Epithelial cell of esophagus (primary cell): ENCODE data around the gene AVPR2.

Experiments used
- DNase-seq: peaks from one replicate; pipeline ENCODE4 v3.0.0; 2010; ENCODE audit warnings: low read depth
- H3K4me3 ChIP-seq: 2 replicates; pipeline ENCODE4 v1.5.1; 2011; ENCODE audit warnings: mild to moderate bottlenecking, low read length, control low read depth
- CTCF ChIP-seq: IDR thresholded peaks from 2 replicates; pipeline ENCODE4 v1.5.1; 2011; ENCODE audit warnings: low read depth, mild to moderate bottlenecking, low read length, control low read depth, inconsistent platforms; ENCODE audit not compliant: insufficient read depth; ENCODE audit errors: missing control alignments

AVPR2 gene

GRCh38 chrX:153903991-153904957, at the start of gene AVPR2:
Gene AVPR2 (plus strand): TSS chrX:153904673. CDS start chrX:153905146, 473 bp downstream.
- DNase-seq, result no peak
- TF ChIP-seq CTCF, result no peak
- H3K4me3 ChIP-seq, result no peak within 1 kb of the TSS

DNA sequence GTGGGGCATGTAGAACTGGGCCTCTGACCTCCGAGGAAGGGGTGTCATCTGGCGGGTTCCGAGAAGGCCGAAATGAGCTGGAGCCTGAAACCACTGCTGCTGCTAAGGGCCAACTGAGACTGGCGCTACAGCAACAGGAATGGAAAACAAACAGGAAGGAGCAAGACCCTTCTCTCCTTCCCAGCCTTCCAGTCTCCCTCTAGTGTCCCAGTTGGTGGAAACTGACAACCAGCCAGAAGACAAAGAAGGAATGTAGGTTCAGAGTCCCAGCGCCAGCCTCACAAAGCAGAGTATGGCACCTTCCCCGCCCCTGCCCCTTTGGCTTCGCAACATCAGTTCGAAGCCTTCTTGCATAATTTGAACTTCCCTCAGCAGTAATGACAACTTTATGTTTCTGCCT, 49.8 kb upstream of the AVPR2 start:
- no peak for TF ChIP-seq CTCF
- DNase-seq, result no peak
- H3K4me3 ChIP-seq, result no peak overlapping the region

GRCh38 chrX:153857348-153857903, 47.0 kb upstream of the AVPR2 start:
- no peak for TF ChIP-seq CTCF
- DNase-seq, result no peak
- no peak overlapping the region for H3K4me3 ChIP-seq

- peak; percentile 29 for DNase-seq
- TF ChIP-seq CTCF, result no peak
- H3K4me3 ChIP-seq, result no peak overlapping the region
Measured at GRCh38 chrX:153861151-153861550, 43.3 kb upstream of the AVPR2 start.

DNA sequence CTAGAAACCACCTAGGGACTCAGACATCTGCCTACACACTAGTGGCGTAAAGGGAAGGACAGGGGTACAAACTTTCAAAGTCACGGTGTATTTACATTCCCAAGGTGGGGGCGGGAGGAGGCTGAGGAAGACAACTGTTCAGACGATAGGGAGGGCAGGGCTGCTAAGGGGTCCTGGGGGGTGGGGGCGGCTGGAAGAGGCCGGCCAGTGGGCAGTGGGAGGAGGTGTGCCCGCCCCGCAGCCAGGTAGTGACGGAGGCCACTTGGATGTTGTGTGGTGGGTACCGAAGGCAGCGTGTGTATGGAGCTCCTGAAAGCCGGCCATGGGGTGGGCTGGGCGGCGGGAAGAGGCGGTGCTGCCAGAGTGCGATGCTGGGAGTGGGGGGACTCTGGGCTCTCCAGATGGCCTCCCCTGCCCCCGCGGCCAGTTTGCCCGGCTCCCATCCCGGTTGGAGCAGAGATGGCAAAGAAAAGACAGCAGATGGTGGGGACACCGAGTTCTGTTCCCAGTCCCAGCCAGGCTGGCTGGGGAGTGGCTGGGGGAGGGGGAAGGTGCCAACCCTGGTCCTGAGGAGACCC, 42.7 kb upstream of the AVPR2 start:
- TF ChIP-seq CTCF, result no peak
- H3K4me3 ChIP-seq, result no peak overlapping the region

GRCh38 chrX:153862369-153863250, 41.9 kb upstream of the AVPR2 start:
- no peak for TF ChIP-seq CTCF
- no peak for DNase-seq
- H3K4me3 ChIP-seq, result no peak overlapping the region

More for the DNA sequence above, 42.7 kb upstream of the AVPR2 start:
- DNase-seq, result no peak
